Suprapubic skin (tissue), 4 donors: ENCODE measurements around the gene TCP1.

Experiments
- EP300 ChIP-seq: sonication (generic); formaldehyde crosslinking; IDR thresholded peaks from one replicate; pipeline ENCODE4 v1.6.1; 2017; ENCODE audit warnings: antibody characterized with exemption
- POLR2A ChIP-seq, 2 donors: fragments of 450-650 bp; IDR thresholded peaks; one replicate each; pipeline ENCODE4 v1.6.1; 2017; ENCODE audit warnings: antibody characterized with exemption in 2 of 2, mild to moderate bottlenecking in 2 of 2, moderate library complexity in 2 of 2
- POLR2AphosphoS5 ChIP-seq, 3 donors: sonication (generic); formaldehyde crosslinking; IDR thresholded peaks; one replicate each; pipeline ENCODE4 v1.6.1; 2017; ENCODE audit warnings: antibody characterized with exemption in 3 of 3
- TF ChIP-seq, protein P1 (sequence below), 2 donors: fragments of 200-600 bp in 1 of 2; fragments of 450-650 bp in 1 of 2; sonication (generic) in 1 of 2; IDR thresholded peaks; one replicate each; pipeline ENCODE4 v1.5.1; 2016 to 2019; ENCODE audit warnings: antibody characterized with exemption in 2 of 2, mild to moderate bottlenecking in 1 of 2, moderate library complexity in 1 of 2

GRCh38 chr6:159836718-159837490, 47.5 kb upstream of the TCP1 start:
- TF ChIP-seq POLR2A (IDR thresholded peaks at IDR 0.05) (no peak), POLR2AphosphoS5 (IDR thresholded peaks at IDR 0.05) (no peak), EP300 (no peak)
- TF ChIP-seq, protein P1, sequence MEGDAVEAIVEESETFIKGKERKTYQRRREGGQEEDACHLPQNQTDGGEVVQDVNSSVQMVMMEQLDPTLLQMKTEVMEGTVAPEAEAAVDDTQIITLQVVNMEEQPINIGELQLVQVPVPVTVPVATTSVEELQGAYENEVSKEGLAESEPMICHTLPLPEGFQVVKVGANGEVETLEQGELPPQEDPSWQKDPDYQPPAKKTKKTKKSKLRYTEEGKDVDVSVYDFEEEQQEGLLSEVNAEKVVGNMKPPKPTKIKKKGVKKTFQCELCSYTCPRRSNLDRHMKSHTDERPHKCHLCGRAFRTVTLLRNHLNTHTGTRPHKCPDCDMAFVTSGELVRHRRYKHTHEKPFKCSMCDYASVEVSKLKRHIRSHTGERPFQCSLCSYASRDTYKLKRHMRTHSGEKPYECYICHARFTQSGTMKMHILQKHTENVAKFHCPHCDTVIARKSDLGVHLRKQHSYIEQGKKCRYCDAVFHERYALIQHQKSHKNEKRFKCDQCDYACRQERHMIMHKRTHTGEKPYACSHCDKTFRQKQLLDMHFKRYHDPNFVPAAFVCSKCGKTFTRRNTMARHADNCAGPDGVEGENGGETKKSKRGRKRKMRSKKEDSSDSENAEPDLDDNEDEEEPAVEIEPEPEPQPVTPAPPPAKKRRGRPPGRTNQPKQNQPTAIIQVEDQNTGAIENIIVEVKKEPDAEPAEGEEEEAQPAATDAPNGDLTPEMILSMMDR (IDR thresholded peaks at IDR 0.05), result no peak
